ENCODE data around the gene GATA2.

- TF ChIP-seq CTCF (IDR thresholded peaks at IDR 0.05) = no peak
- TF ChIP-seq, protein P1, sequence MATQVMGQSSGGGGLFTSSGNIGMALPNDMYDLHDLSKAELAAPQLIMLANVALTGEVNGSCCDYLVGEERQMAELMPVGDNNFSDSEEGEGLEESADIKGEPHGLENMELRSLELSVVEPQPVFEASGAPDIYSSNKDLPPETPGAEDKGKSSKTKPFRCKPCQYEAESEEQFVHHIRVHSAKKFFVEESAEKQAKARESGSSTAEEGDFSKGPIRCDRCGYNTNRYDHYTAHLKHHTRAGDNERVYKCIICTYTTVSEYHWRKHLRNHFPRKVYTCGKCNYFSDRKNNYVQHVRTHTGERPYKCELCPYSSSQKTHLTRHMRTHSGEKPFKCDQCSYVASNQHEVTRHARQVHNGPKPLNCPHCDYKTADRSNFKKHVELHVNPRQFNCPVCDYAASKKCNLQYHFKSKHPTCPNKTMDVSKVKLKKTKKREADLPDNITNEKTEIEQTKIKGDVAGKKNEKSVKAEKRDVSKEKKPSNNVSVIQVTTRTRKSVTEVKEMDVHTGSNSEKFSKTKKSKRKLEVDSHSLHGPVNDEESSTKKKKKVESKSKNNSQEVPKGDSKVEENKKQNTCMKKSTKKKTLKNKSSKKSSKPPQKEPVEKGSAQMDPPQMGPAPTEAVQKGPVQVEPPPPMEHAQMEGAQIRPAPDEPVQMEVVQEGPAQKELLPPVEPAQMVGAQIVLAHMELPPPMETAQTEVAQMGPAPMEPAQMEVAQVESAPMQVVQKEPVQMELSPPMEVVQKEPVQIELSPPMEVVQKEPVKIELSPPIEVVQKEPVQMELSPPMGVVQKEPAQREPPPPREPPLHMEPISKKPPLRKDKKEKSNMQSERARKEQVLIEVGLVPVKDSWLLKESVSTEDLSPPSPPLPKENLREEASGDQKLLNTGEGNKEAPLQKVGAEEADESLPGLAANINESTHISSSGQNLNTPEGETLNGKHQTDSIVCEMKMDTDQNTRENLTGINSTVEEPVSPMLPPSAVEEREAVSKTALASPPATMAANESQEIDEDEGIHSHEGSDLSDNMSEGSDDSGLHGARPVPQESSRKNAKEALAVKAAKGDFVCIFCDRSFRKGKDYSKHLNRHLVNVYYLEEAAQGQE (IDR thresholded peaks at IDR 0.05; ENCODE audit: insufficient read depth in 1 of 2, low read depth in 2 of 2, low read length in 1 of 2) = no peak
These were observed 12.8 kb upstream of the GATA2 start for GRCh38 chr3:128505771-128506170.

All from Panc1 (cell line).